IPS-11a (cell line): ENCODE data around the gene ORAI1.
"Not testable (repeated sequence)": the region's sequence is repeated elsewhere in the genome, so short reads cannot be mapped to it uniquely, and the experiment has no call there.

Source experiments
- H3K4me3 ChIP-seq: one replicate; pipeline ENCODE4 v1.5.1; 2013; ENCODE audit warnings: low read depth, low read length, control low read depth

The ORAI1 gene

DNA sequence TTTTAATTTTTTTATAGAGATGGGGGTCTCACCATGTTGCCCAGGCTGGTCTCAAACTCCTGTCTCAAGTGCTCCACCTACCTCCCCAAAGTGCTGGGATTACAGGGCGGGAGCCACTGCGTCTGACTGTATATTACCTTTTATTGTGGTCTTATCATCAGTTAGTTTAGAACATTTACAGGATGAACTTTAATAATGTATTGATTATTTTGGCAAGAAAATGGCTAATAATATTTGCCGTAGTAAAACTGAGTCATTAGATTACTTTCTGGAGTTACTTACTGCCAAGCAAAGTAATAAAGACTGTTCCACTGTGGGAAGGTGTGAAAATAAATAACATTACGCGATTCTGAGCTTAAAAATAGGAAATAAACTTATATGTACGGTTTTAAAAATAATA is 23.6 kb upstream of the ORAI1 start:
- H3K4me3 ChIP-seq: no peak overlapping the region

- H3K4me3 ChIP-seq: no peak overlapping the region
These were observed 22.7 kb upstream of the ORAI1 start for GRCh38 chr12:121603581-121603980.

GRCh38 chr12:121608301-121608700 is 18.0 kb upstream of the ORAI1 start:
- no peak overlapping the region for H3K4me3 ChIP-seq

DNA sequence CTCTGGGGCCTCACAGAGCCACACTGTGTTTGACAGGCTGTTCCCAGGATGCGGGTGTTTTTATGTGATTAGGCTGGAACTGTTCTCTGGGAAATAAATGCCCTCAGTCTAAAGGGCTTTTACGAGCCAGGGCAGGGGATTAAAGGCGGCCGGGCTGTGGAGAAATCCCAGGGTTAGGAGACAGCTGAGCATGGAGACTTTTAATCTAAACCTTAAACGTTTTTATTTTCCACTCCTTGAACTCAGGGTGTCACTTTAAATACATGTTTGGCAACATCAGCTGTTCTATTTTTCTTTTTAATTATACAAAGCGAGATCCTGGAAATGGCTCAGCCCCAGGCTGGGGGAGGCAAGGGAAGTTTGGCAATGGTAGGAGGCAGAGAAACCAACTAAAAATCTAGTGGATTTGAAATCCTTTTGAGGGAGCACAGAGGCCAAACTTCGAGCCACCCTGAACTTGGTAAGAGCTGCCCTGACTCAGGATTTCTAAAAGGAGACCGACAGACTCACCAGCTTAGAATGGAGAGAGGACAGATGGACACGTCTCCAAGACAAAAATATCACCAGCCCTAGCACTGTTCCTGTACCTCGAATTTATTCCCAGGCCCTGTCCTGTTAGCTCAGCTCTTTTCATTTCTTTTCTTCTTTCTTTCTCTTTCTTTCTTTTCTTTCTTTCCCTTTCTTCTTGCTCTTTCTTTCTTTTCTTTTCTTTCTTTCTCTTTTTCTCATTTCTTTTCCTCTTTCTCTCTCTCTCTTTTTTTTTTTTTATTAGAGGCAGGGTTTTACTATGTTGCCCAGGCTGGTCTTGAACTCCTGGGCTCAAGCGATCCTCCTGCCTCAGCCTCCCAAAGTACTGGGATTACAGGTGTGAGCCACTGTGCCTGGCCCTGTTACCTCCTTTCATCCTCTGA is 15.8 kb upstream of the ORAI1 start:
- H3K4me3 ChIP-seq: no peak overlapping the region

- H3K4me3 ChIP-seq: no peak overlapping the region
These were observed 15.0 kb upstream of the ORAI1 start for GRCh38 chr12:121611306-121611705.

- no peak overlapping the region for H3K4me3 ChIP-seq
These were observed 12.9 kb upstream of the ORAI1 start for GRCh38 chr12:121613462-121613861.

DNA sequence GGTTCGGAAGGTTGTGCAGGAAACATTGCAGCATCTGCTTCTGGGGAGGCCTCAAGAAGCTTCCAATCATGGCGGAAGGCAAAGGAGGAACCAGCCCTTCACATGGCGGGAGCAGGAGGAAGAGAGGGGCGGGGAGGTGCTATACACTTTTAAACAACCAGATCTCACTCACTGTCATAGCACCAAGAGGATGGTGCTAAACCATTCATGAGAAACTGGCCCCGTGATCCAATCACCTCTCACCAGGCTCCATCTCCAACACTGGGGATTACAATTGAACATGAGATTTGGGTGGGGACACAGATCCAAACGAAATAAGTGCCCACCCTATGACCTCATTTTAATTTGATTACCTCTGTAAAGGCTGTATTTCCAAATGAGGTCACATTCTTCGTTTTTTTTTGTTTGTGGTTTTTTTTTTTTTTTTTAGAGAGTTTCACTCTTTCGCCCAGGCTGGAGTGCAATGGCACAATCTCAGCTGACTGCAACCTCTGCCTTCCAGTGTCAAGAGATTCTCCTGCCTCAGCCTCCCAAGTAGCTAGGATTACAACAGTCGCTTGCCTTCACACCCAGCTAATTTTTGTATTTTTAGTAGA is 11.4 kb upstream of the ORAI1 start:
- H3K4me3 ChIP-seq: no peak overlapping the region

DNA sequence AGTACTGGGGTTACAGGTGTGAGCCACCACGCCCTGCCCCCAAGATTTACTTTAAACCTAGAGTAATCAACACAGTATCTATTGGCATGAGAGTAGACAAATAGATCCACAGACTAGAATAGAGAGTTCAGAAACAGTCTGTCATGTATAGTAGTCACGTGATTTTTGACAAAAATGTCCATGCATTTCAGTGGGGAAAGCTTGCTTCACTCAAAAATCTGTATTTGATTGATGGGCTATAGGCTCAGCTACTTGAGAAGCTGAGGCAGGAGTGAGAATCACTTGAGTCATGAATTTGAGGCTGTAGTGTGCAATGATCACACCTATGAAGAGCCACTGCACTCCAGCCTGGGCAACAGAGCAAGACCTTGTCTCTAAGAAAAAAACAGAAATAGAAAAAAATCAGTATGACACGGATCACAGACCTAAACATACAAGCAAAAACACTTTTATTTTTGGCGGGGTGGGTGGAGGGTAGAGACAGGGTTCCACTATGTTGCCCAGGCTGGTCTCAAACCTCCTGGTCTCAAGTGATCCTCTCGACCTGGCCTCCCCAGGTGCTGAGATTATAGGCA is 7.6 kb upstream of the ORAI1 start:
- H3K4me3 ChIP-seq: no peak overlapping the region

- H3K4me3 ChIP-seq: no peak overlapping the region
These were observed 5.9 kb upstream of the ORAI1 start for GRCh38 chr12:121620333-121620891.

- peak overlapping the region; percentile 88 for H3K4me3 ChIP-seq
These were observed 717 bp downstream of the ORAI1 start for GRCh38 chr12:121626853-121627640.

- H3K4me3 ChIP-seq: peak overlapping the region; percentile 88
These were observed 1.7 kb downstream of the ORAI1 start for GRCh38 chr12:121628037-121628436.

- no peak overlapping the region for H3K4me3 ChIP-seq
These were observed 2.2 kb downstream of the ORAI1 start for GRCh38 chr12:121628536-121628935.

DNA sequence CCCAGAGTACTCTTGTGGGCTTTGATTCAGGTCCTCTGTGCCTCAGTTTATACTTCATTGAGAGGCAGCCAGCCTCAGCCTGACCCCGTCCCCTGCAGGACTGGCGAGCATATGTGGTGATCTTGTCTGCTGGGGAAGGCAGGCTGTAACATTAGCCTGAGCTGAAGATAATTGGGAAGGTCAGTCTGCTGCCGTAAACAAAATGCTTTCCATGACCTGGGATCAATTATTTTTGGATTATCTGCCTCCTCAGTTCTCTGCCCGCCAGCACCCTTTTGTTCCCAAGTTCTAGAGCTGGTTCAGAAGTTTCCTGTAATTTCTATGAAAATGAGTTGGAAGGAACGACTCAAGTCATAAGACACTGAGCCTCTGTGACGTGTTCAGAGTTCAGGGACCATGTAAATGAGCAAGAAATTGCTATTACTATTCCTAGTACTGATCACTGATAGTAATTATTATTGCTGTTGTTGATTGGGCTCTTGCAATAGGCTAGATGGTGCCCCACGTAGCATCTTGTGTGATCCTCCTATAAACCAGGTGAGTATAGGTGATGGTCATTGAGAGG is 4.5 kb downstream of the ORAI1 start:
- H3K4me3 ChIP-seq: no peak overlapping the region

- no peak overlapping the region for H3K4me3 ChIP-seq
These were observed 6.0 kb downstream of the ORAI1 start for GRCh38 chr12:121632069-121632970.

- H3K4me3 ChIP-seq: not testable (repeated sequence)
These were observed 7.5 kb downstream of the ORAI1 start for GRCh38 chr12:121633833-121634196.

- H3K4me3 ChIP-seq: no peak overlapping the region
These were observed 8.5 kb downstream of the ORAI1 start for GRCh38 chr12:121634836-121635235.

GRCh38 chr12:121637231-121637914 is 11.0 kb downstream of the ORAI1 start:
- no peak overlapping the region for H3K4me3 ChIP-seq

GRCh38 chr12:121638298-121639202 is 12.2 kb downstream of the ORAI1 start:
- H3K4me3 ChIP-seq: no peak overlapping the region
